Breast epithelium (tissue), 4 donors: ENCODE measurements around the gene ANO7. TPM values are rescaled to one million over a fixed set of nuclear protein-coding genes. Genes with fewer than 3 reads are reported as not detected.
"Not testable (repeated sequence)": the region's sequence is repeated elsewhere in the genome, so short reads cannot be mapped to it uniquely, and the experiment has no call there.

Experiments used
- DNase-seq, 2 donors: peaks; one replicate each; pipeline ENCODE4 v3.0.0-alpha.2; 2019; ENCODE audit warnings: low spot score in 2 of 2
- H3K27ac ChIP-seq, 2 donors: fragments of 200-600 bp; sonication (generic) in 1 of 2; one replicate each; pipeline ENCODE4 v1.5.1; 2016 to 2019; ENCODE audit warnings: mild to moderate bottlenecking in 1 of 2
- H3K27me3 ChIP-seq, 2 donors: fragments of 200-600 bp; sonication (generic) in 1 of 2; one replicate each; pipeline versions ENCODE4 v1.5.1 to v1.6.0; 2017 to 2019; ENCODE audit warnings: control low read depth in 1 of 2, mild to moderate bottlenecking in 1 of 2
- H3K36me3 ChIP-seq: fragments of 200-600 bp; one replicate; pipeline ENCODE4 v1.5.1; 2019
- H3K4me1 ChIP-seq, 2 donors: fragments of 200-600 bp; sonication (generic); one replicate each; pipeline ENCODE4 v1.5.1; 2016 to 2019; ENCODE audit warnings: control low read depth in 1 of 2
- H3K4me3 ChIP-seq, 3 donors: fragments of 200-600 bp; sonication (generic); 1 replicate in 2 of 3; 2 replicates in 1 of 3; pipeline ENCODE4 v1.5.1; 2016 to 2019; ENCODE audit warnings: mild to moderate bottlenecking in 3 of 3, moderate library complexity in 2 of 3
- H3K9me3 ChIP-seq, 2 donors: fragments of 200-600 bp; sonication (generic) in 1 of 2; one replicate each; pipeline ENCODE4 v1.5.1; 2016 to 2019; ENCODE audit warnings: control low read depth in 1 of 2
- POLR2A ChIP-seq: fragments of 450-650 bp; IDR thresholded peaks from one replicate; pipeline ENCODE4 v1.6.1; 2016; ENCODE audit warnings: antibody characterized with exemption, mild to moderate bottlenecking, moderate library complexity
- POLR2AphosphoS5 ChIP-seq, 3 donors: sonication (generic); formaldehyde crosslinking; IDR thresholded peaks; one replicate each; pipeline ENCODE4 v1.6.1; 2017; ENCODE audit warnings: antibody characterized with exemption in 3 of 3
- intact Hi-C: fragments of 100-400 bp; cut with DNase I; formaldehyde crosslinking; loops from one replicate; pipeline ENCODE4 v1.15.1; 2023; ENCODE audit warnings: low total_unique reads
- total RNA-seq, 3 donors: library from RNA; depleted of rRNA; stranded (reverse); fragments of >200 nt; gene quantifications; one replicate each; pipeline ENCODE4 v1.1.0, GENCODE V29; 2016
- TF ChIP-seq, protein P1 (sequence below), 3 donors: fragments of 450-650 bp; IDR thresholded peaks; one replicate each; pipeline ENCODE4 v1.5.1; 2016 to 2017; ENCODE audit warnings: antibody characterized with exemption in 3 of 3, mild to moderate bottlenecking in 3 of 3, moderate library complexity in 3 of 3

Gene ANO7
- total RNA-seq, 3 donors from 2014 or later: 0.98 to 1.6 TPM; not detected in 1

DNA sequence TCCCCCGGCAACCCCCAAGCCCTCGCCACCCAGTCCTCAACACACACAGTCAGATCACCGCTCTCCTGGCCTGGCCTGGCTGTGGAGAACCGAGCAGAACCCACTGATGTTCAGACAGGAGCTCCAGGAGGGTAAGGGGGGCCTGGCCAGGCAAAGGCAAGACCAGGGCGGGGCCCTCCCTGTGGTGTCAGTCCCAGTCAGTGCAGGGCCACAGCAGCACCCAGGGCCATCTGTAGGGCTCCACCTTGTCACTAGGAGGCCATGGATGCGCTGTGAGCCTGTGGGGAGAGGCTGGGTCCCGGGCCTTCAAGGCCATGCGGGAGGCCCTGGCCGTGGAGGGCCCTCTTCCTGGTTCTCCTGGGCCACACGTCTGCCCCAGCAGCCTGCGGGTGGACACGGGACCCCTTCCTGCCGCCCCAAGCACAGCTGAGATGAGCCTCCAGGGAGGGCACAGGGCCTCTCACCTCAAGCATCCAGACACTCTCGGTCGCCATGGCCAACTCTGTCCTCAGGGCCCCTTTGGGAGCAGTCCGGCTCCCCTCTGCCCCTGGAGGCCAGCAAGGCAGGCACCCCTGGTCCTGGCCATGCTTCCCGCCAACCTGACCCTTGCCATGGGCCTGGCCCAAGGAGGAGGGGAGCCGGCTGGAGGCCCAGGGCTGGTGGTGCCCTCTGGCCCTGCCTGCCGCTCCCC lies 2.0 kb downstream of the ANO7 start:
- Histone ChIP-seq H3K27me3 (no peaks in the 10 kb centered on the region), H3K9me3 (no peaks in the 10 kb centered on the region), H3K4me3 (no peak overlapping the region), H3K4me1 (no peaks in the 10 kb centered on the region), H3K36me3 (no peaks in the 10 kb centered on the region), H3K27ac (no peak overlapping the region)
- TF ChIP-seq POLR2AphosphoS5 (IDR thresholded peaks at IDR 0.05) (no peak), POLR2A (no peak)
- TF ChIP-seq, protein P1, sequence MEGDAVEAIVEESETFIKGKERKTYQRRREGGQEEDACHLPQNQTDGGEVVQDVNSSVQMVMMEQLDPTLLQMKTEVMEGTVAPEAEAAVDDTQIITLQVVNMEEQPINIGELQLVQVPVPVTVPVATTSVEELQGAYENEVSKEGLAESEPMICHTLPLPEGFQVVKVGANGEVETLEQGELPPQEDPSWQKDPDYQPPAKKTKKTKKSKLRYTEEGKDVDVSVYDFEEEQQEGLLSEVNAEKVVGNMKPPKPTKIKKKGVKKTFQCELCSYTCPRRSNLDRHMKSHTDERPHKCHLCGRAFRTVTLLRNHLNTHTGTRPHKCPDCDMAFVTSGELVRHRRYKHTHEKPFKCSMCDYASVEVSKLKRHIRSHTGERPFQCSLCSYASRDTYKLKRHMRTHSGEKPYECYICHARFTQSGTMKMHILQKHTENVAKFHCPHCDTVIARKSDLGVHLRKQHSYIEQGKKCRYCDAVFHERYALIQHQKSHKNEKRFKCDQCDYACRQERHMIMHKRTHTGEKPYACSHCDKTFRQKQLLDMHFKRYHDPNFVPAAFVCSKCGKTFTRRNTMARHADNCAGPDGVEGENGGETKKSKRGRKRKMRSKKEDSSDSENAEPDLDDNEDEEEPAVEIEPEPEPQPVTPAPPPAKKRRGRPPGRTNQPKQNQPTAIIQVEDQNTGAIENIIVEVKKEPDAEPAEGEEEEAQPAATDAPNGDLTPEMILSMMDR (IDR thresholded peaks at IDR 0.05): no peak
- DNase-seq: no peak
- intact Hi-C loops: no loop called here

DNA sequence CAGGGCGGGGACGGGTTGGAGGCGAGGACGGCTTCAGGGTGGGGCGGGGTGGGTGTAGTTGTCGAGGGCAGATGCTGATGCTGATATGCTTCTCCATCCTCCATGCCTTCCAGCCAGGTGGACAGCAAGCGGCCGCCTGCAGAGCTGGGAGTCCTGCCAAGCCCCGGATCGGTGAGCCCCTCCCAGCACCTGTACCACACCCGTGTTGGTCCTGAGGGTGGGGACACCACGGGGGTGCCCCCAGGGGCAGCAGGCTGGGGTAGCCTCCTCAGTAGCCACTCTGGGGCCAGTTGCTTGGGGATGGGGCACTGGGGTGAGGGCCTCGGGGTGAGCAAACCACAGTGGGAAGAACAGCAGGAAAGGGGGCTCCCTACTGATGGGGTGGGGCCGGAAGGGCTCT lies 2.6 kb downstream of the ANO7 start:
- Histone ChIP-seq H3K27me3 (no peaks in the 10 kb centered on the region), H3K4me1 (no peaks in the 10 kb centered on the region), H3K36me3 (no peaks in the 10 kb centered on the region), H3K27ac (no peak overlapping the region), H3K4me3 (no peak overlapping the region), H3K9me3 (no peaks in the 10 kb centered on the region)
- no peak for TF ChIP-seq POLR2AphosphoS5 (IDR thresholded peaks at IDR 0.05)
- intact Hi-C loops: no loop called here
- no peak for DNase-seq

DNA sequence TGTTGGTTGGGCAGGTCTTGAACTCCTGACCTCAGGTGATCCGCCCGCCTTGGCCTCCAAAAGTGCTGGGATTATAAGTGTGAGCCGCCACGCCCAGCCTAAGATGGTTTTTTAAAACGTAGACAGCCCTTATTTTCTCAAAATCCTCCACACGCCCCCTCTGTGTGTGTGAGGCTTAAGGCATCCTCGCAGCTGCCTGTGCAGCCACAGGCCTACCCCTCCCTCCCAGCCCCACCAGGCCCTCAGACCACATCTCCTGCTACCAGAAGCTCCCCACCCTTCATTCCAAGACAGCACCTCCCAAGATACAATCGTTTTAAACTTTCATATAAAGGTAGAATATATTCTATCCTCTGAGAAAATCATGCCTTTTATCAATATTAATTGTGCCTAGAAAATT lies 4.8 kb downstream of the ANO7 start:
- intact Hi-C loops: no loop called here
- TF ChIP-seq POLR2AphosphoS5 (IDR thresholded peaks at IDR 0.05) (no peak), POLR2A (no peak)
- TF ChIP-seq, protein P1 (IDR thresholded peaks at IDR 0.05): no peak
- Histone ChIP-seq H3K9me3 (no peaks in the 10 kb centered on the region), H3K27me3 (no peaks in the 10 kb centered on the region), H3K27ac (no peak overlapping the region), H3K4me3 (no peak overlapping the region), H3K4me1 (no peaks in the 10 kb centered on the region), H3K36me3 (no peaks in the 10 kb centered on the region)
- DNase-seq: no peak

DNA sequence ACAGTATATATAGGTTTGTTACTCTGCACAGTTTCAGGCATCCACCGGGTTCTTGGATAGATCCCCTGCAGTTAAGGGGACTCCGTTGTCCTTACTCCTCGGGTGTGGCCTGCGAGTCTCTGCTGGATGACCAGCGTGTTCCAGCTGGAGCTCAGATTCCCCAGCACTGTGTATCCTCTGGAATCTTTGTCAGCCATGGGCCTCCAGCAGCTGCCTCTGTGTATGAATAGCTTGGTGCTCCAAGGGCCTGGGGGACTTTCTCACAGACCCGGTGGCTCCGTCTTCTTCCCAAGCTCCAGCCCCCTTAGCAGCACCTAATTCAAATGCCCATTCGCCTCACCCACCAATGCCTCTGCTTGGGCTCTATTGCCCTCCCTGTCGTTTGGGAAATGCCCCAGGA lies 6.3 kb downstream of the ANO7 start:
- no peak overlapping the region for H3K27ac ChIP-seq
- no peak overlapping the region for H3K4me3 ChIP-seq
- no peak for DNase-seq
- TF ChIP-seq POLR2AphosphoS5 (IDR thresholded peaks at IDR 0.05) (no peak), POLR2A (no peak)
- TF ChIP-seq, protein P1 (IDR thresholded peaks at IDR 0.05): no peak
- no peaks in the 10 kb centered on the region for H3K4me1 ChIP-seq
- H3K9me3 ChIP-seq: no peaks in the 10 kb centered on the region
- H3K36me3 ChIP-seq: no peaks in the 10 kb centered on the region
- no peaks in the 10 kb centered on the region for H3K27me3 ChIP-seq
- intact Hi-C loops: no loop called here

DNA sequence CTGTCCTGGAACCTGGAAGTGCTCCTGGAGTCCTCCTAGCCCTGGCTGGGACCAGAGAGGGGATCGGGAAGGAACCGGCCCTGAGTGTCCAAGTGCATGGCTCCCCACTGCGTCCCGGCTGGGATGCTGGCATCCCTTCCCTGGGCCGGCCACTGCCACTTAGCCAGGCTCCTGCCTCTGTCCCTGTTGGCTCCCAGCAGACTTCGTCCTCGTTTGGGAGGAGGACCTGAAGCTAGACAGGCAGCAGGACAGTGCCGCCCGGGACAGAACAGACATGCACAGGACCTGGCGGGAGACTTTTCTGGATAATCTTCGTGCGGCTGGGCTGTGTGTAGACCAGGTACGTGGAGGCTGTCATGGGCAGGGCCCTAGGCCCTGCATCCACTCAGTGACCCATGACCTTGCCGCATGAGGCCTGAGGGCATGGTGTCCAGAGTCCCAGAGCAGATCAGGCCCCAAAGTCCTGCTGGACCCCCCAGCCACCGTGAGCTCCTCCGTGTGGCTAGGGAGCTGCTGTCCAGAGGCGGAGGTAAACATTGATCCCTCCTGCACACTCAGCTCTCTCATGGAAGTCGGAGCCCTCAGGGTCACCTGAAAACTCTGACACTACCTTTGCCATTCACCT lies 7.1 kb downstream of the ANO7 start:
- no peak overlapping the region for H3K27ac ChIP-seq
- no peak for DNase-seq
- H3K9me3 ChIP-seq: no peaks in the 10 kb centered on the region
- intact Hi-C loops: no loop called here
- H3K4me1 ChIP-seq: no peaks in the 10 kb centered on the region
- H3K27me3 ChIP-seq: no peaks in the 10 kb centered on the region
- TF ChIP-seq, protein P1 (IDR thresholded peaks at IDR 0.05): no peak
- no peak for TF ChIP-seq POLR2AphosphoS5 (IDR thresholded peaks at IDR 0.05)
- no peak for TF ChIP-seq POLR2A
- H3K4me3 ChIP-seq: no peak overlapping the region
- no peaks in the 10 kb centered on the region for H3K36me3 ChIP-seq

DNA sequence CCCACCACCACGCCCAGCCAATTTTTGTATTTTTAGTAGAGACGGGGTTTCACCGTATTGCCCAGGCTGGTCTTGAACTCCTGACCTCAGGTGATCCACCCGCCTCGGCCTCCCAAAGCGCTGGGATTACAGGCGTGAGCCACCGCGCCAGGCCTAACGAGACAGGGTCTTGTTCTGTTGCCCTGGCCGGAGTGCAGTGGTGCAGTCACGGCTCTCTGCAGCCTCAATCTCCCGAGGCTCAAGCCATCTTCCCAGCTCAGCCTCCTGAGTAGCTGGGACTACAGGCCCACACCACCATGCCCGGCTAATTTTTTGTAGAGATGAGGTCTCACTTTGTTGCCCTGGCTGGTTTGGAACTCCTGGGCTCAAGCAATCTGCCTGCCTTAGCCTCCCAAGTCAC lies 8.8 kb downstream of the ANO7 start:
- H3K27ac ChIP-seq, H3K4me1 ChIP-seq, intact Hi-C loops, DNase-seq, H3K27me3 ChIP-seq, H3K4me3 ChIP-seq, H3K36me3 ChIP-seq, H3K9me3 ChIP-seq: not testable (repeated sequence)
